HG02798 (cell line): Measurements from ENCODE around the gene GLG1.
"Not testable (repeated sequence)": the region's sequence is repeated elsewhere in the genome, so short reads cannot be mapped to it uniquely, and the experiment has no call there.

Experiments
- ATAC-seq: cut with Tn5 transposase; IDR thresholded peaks from one replicate; pipeline ENCODE4 v1.9.1; 2021; ENCODE audit warnings: mild to moderate bottlenecking; ENCODE audit not compliant: unreplicated experiment, poor library complexity

The GLG1 gene

DNA sequence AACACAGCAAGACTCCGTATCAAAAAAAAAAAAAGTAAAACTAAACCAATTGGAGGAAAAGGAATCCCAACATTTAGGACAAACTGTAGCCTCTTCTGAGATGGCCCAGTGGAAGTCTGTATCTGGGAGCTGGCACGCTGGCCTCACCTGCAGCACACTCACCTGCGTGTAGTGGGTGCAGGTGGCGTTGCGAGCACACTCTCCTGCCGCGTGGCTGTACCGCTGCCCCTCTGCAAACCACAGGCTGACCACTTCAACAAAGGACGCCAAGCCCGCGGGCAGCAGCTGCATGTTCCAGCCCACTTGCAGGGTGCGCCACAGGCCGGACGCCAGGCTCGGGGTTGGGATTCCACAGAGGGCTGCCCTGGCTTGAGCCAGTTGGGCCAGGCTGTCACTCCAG lies 189.0 kb downstream of the GLG1 start:
- ATAC-seq = not testable (repeated sequence)

GRCh38 chr16:74413920-74414319 lies 193.0 kb downstream of the GLG1 start:
- not testable (repeated sequence) for ATAC-seq

DNA sequence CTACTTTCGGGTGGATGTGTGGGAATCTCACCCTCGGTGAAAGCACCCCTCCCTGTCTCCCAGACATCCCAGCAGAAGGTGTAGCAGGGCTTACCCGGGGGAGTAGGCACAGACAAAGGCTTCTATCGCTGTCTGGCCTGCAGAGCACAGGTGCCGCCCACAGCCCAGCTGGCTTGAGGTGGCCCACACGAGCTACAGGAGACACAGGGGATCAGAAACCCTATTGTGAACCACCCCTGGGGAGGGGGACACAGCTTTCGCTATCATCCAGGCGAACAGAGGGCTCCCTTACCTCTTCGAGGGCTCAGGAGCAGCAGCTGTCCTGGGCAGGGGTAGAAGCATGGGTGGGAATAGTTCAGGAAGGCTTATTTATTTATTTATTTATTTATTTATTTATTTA lies 193.4 kb downstream of the GLG1 start:
- ATAC-seq = not testable (repeated sequence)

- not testable (repeated sequence) for ATAC-seq
These were observed 194.0 kb downstream of the GLG1 start for GRCh38 chr16:74412775-74413390.

DNA sequence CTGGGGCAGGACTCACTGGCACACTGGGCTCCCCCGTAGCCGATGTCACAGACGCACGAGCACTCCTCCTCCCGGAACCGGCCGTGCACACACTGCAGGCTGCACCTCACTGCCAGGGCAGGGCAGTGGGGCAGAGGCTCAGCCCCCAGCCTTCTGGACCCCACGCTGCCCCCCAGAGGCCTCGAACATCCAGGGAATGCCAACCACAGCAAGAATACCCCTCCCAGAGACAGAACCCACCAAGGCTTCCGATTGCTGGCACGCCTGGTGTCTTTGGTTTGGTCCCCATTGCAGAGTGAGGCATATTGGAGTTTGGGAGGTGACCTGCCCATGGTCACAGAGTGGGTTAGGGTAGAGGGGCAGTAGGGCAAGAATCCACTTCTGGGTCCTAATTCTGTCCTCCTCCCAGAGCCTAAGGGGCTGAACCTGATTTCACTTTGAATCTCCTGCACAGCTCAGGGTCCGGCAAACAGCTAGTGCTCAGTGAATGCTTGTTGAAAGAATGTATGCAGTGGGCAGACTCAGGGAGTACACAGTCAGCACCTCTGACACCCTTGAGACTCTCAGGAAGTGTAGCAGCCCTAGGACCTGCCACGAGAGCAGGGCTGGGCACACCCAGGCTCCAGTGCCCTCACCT lies 194.7 kb downstream of the GLG1 start:
- ATAC-seq = not testable (repeated sequence)

GRCh38 chr16:74410981-74411380 lies 195.9 kb downstream of the GLG1 start:
- not testable (repeated sequence) for ATAC-seq

DNA sequence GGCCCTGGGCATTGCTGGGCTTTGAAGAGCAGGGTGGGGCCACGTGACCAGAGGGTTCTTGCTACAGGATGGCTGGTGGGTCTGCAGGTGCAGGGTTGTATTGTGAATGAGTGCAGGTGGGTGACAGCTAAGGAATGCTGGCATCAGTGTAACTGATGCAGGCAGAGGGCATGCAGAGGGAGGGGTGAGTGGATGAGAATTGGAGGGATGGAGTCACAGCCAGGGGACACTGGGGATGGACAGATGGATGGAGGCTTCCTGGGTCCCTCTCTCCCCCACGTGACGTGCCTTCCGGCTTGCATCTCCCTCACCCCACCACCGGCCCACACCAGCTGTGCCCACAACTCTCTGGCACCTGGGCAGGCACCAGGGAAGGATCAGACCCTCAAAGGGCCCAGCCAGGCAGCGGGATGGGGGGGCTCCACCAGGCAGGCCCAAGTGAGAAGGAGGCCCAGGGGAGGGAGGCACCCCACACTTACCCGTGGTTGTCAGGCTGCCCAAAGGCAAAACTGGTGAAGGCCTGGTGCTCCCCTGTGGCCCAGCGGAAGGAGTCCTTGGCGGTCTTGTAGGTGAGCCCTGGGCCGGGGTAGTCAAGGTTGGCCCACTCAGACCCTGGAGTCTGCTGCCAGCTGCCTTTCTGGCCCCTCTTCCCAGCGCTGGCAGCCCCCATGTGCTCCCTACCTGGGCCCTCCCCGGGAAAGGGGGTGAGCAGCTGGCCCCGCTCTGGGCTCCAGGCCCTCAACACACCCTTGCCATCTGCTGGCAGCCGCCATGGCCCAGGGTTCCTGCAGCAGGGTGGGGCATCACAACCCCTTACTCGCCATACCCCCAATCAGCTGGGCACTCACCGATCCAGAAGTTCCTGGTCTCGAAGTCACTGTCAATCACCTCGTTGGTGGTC lies 196.6 kb downstream of the GLG1 start:
- ATAC-seq = not testable (repeated sequence)

GRCh38 chr16:74409185-74409981 lies 197.5 kb downstream of the GLG1 start:
- not testable (repeated sequence) for ATAC-seq

- not testable (repeated sequence) for ATAC-seq
These were observed 199.6 kb downstream of the GLG1 start for GRCh38 chr16:74407362-74407705.

- peak; percentile 36 for ATAC-seq
These were observed 200.1 kb downstream of the GLG1 start for GRCh38 chr16:74406600-74407361.

- not testable (repeated sequence) for ATAC-seq
These were observed 202.6 kb downstream of the GLG1 start for GRCh38 chr16:74404148-74404933.

GRCh38 chr16:74400238-74400637 lies 206.7 kb downstream of the GLG1 start:
- not testable (repeated sequence) for ATAC-seq

- not testable (repeated sequence) for ATAC-seq
These were observed 208.6 kb downstream of the GLG1 start for GRCh38 chr16:74398212-74398895.
